ENCODE results near the gene ZNF385B.

Gene ZNF385B

GRCh38 chr2:179745635-179746256 lies 115.7 kb downstream of the ZNF385B start:
- TF ChIP-seq SIN3A (IDR thresholded peaks at IDR 0.05; ENCODE audit: borderline replicate concordance, insufficient read depth, low read length): no peak
- TF ChIP-seq REST (IDR thresholded peaks at IDR 0.05; ENCODE audit: insufficient read depth in 1 of 2, low read depth in 2 of 2, low read length in 2 of 2): no peak
- TF ChIP-seq FOXP2 (optimal IDR thresholded peaks at IDR 0.05; ENCODE audit: borderline replicate concordance, extremely low read depth, extremely low read length, insufficient read depth): no peak
- no peak for TF ChIP-seq TAF1 (IDR thresholded peaks at IDR 0.05; ENCODE audit: borderline replicate concordance, insufficient read depth, low read length)
- no peak for TF ChIP-seq POLR2AphosphoS5 (IDR thresholded peaks at IDR 0.05; ENCODE audit: low read depth, low read length)

- no peak for TF ChIP-seq TAF1 (IDR thresholded peaks at IDR 0.05; ENCODE audit: borderline replicate concordance, insufficient read depth, low read length)
- no peak for TF ChIP-seq SIN3A (IDR thresholded peaks at IDR 0.05; ENCODE audit: borderline replicate concordance, insufficient read depth, low read length)
- no peak for TF ChIP-seq POLR2AphosphoS5 (IDR thresholded peaks at IDR 0.05; ENCODE audit: low read depth, low read length)
- no peak for TF ChIP-seq REST (IDR thresholded peaks at IDR 0.05; ENCODE audit: insufficient read depth in 1 of 2, low read depth in 2 of 2, low read length in 2 of 2)
- no peak for TF ChIP-seq FOXP2 (optimal IDR thresholded peaks at IDR 0.05; ENCODE audit: borderline replicate concordance, extremely low read depth, extremely low read length, insufficient read depth)
Measured at GRCh38 chr2:179744401-179744800, 117.0 kb downstream of the ZNF385B start.

GRCh38 chr2:179741317-179741716 lies 120.1 kb downstream of the ZNF385B start:
- TF ChIP-seq REST (IDR thresholded peaks at IDR 0.05; ENCODE audit: insufficient read depth in 1 of 2, low read depth in 2 of 2, low read length in 2 of 2) (no peak), SIN3A (IDR thresholded peaks at IDR 0.05; ENCODE audit: borderline replicate concordance, insufficient read depth, low read length) (no peak)

GRCh38 chr2:179729966-179730365 lies 131.4 kb downstream of the ZNF385B start:
- TF ChIP-seq POLR2AphosphoS5 (IDR thresholded peaks at IDR 0.05; ENCODE audit: low read depth, low read length) (no peak), FOXP2 (optimal IDR thresholded peaks at IDR 0.05; ENCODE audit: borderline replicate concordance, extremely low read depth, extremely low read length, insufficient read depth) (no peak), TAF1 (IDR thresholded peaks at IDR 0.05; ENCODE audit: borderline replicate concordance, insufficient read depth, low read length) (no peak), REST (IDR thresholded peaks at IDR 0.05; ENCODE audit: insufficient read depth in 1 of 2, low read depth in 2 of 2, low read length in 2 of 2) (no peak), SIN3A (IDR thresholded peaks at IDR 0.05; ENCODE audit: borderline replicate concordance, insufficient read depth, low read length) (no peak)
